HL-60 (cell line): ENCODE measurements around the gene LMAN2.

Source experiments
- POLR2AphosphoS5 ChIP-seq: IDR thresholded peaks from 2 replicates; pipeline ENCODE4 v1.6.1; 2012; ENCODE audit warnings: low read depth
- SPI1 ChIP-seq: IDR thresholded peaks from 2 replicates; pipeline ENCODE4 v1.6.1; 2012; ENCODE audit warnings: low read depth, mild to moderate bottlenecking, borderline replicate concordance
- TF ChIP-seq, protein P1 (sequence below): IDR thresholded peaks from one replicate; pipeline ENCODE4 v1.5.1; 2011; ENCODE audit warnings: low read length, control low read depth, inconsistent platforms; ENCODE audit not compliant: insufficient read depth
- TF ChIP-seq, protein P2 (sequence below): IDR thresholded peaks from 2 replicates; pipeline ENCODE4 v1.6.1; 2012; ENCODE audit warnings: low read depth; ENCODE audit not compliant: insufficient replicate concordance

DNA sequence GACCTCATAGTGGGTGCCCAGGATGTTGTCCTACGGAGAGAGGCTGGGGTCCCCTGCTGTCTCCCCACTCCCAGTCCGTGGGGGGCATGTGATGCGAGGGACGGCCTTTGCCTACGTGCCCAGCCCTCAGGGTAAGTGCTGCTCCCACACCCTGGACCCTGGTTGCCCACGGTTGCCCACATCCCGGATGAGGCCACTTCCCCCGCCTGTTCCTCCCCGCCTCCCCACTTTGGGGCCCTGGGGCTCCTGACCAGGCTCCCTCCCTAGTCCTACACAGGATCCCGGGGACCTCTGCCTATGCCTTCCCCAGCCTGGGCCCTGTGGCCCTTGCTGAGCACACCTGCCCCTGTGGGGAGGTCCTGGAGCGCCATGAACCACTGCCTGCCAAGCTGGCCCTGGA, 34.3 kb upstream of the LMAN2 start:
- TF ChIP-seq, protein P1, sequence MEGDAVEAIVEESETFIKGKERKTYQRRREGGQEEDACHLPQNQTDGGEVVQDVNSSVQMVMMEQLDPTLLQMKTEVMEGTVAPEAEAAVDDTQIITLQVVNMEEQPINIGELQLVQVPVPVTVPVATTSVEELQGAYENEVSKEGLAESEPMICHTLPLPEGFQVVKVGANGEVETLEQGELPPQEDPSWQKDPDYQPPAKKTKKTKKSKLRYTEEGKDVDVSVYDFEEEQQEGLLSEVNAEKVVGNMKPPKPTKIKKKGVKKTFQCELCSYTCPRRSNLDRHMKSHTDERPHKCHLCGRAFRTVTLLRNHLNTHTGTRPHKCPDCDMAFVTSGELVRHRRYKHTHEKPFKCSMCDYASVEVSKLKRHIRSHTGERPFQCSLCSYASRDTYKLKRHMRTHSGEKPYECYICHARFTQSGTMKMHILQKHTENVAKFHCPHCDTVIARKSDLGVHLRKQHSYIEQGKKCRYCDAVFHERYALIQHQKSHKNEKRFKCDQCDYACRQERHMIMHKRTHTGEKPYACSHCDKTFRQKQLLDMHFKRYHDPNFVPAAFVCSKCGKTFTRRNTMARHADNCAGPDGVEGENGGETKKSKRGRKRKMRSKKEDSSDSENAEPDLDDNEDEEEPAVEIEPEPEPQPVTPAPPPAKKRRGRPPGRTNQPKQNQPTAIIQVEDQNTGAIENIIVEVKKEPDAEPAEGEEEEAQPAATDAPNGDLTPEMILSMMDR: no peak
- TF ChIP-seq SPI1 (no peak), POLR2AphosphoS5 (no peak)
- TF ChIP-seq, protein P2, sequence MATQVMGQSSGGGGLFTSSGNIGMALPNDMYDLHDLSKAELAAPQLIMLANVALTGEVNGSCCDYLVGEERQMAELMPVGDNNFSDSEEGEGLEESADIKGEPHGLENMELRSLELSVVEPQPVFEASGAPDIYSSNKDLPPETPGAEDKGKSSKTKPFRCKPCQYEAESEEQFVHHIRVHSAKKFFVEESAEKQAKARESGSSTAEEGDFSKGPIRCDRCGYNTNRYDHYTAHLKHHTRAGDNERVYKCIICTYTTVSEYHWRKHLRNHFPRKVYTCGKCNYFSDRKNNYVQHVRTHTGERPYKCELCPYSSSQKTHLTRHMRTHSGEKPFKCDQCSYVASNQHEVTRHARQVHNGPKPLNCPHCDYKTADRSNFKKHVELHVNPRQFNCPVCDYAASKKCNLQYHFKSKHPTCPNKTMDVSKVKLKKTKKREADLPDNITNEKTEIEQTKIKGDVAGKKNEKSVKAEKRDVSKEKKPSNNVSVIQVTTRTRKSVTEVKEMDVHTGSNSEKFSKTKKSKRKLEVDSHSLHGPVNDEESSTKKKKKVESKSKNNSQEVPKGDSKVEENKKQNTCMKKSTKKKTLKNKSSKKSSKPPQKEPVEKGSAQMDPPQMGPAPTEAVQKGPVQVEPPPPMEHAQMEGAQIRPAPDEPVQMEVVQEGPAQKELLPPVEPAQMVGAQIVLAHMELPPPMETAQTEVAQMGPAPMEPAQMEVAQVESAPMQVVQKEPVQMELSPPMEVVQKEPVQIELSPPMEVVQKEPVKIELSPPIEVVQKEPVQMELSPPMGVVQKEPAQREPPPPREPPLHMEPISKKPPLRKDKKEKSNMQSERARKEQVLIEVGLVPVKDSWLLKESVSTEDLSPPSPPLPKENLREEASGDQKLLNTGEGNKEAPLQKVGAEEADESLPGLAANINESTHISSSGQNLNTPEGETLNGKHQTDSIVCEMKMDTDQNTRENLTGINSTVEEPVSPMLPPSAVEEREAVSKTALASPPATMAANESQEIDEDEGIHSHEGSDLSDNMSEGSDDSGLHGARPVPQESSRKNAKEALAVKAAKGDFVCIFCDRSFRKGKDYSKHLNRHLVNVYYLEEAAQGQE: no peak
